GM21381 (cell line): ENCODE measurements around the gene DNAJC11.
"Not testable (repeated sequence)": the region's sequence is repeated elsewhere in the genome, so short reads cannot be mapped to it uniquely, and the experiment has no call there.

Source experiments
- ATAC-seq: cut with Tn5 transposase; IDR thresholded peaks from one replicate; pipeline ENCODE4 v1.9.1; 2021; ENCODE audit warnings: mild to moderate bottlenecking, moderate library complexity; ENCODE audit not compliant: unreplicated experiment

DNAJC11 gene

DNA sequence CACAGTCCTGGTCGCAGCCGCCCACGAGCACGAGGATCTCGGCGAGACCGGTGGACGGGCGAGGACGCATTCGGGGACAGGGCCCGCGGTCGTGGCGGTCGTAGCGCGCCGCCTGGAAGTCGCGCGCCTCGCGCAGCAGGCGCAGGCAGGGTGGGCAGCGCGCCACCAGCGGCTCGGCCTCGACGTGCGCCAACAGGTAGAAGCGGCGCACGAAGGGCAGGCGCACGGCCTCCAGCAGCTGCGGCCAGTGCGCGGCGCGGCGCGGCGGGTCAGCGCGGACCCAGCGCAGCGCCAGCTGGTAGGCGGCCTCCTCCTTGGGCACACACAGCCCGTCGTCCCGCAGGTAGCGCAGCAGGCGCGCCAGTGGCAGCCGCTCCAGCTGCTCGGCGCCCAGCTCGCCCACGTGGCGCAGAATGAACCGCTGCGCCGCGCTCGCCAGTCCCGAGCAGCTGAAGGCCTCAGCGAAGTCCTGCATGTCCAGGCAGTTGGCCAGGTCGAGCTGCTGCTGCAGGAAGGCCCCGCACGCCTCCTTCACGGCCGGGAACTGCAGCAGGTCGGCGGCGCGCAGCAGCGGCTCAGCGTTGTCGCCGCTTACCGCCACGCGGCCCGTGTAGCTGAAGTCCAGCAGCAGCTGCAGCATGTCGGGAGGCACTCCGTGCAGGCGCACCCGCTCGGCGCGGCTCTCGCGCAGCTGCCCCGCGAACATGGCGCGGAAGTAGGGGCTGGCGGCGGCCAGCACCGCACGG lies 99.5 kb downstream of the DNAJC11 start:
- ATAC-seq, result peak; percentile 29

DNA sequence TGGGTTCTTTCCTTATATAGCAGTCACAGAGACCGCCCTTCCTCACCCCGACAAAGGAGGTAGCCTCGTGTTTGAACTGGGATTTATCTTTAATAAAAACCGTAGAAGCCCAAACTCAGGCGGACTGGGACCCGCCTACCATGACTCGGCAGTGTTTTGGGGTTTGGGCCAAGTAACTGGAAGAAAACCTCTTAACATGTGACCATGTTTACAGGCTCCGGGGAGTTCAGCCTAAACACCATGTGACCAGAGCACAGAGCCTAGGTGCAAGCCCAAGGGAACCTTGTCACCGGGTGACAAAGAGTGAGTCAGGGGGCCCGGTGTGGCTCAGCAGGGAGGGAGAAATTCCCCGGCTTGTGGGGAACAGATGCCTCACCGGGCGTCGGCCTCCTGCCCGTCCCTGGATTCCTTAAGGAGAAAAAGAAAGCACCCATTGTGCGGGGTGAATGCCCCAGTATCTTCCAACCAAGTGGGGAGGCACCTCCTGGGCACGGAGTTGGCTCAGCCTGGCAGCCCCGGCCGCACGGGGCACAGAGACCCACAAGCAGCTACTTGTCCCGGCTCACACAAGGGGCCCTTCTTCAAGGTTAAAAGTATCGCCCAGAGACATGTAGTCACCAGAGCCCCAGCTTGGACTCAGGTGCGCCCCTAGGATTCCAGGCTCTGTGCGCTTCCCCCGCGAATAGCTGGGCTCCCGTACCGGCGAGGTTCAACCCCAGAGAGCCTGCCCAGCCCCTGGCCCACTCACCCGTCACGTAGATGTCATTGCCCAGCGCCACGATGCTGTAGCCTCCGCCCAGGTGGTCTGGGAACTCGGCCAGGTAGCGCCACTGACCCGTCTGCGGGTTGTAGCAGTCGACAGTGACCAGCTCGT lies 100.3 kb downstream of the DNAJC11 start:
- ATAC-seq, result no peak

GRCh38 chr1:6600410-6601048 lies 101.1 kb downstream of the DNAJC11 start:
- ATAC-seq, result no peak

GRCh38 chr1:6599991-6600390 lies 101.6 kb downstream of the DNAJC11 start:
- not testable (repeated sequence) for ATAC-seq

GRCh38 chr1:6599141-6599975 lies 102.3 kb downstream of the DNAJC11 start:
- ATAC-seq, result no peak

DNA sequence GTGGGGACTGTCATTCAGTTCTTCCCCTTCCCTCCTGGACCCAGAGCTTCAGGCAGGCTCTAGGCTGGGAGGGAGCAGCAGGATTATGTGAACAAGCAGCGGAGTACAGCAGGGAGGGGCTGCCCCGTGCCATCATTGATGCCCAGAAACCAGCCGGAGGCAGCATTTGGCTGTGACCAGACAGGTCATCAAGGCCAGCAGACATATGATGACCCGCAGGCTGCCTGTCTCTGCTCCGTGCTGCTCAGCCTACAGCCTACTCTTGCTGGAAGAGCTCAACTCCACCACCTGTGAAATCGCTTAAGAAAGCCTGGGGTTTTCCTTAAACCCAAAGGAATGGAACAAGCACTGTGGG lies 103.9 kb downstream of the DNAJC11 start:
- no peak for ATAC-seq

DNA sequence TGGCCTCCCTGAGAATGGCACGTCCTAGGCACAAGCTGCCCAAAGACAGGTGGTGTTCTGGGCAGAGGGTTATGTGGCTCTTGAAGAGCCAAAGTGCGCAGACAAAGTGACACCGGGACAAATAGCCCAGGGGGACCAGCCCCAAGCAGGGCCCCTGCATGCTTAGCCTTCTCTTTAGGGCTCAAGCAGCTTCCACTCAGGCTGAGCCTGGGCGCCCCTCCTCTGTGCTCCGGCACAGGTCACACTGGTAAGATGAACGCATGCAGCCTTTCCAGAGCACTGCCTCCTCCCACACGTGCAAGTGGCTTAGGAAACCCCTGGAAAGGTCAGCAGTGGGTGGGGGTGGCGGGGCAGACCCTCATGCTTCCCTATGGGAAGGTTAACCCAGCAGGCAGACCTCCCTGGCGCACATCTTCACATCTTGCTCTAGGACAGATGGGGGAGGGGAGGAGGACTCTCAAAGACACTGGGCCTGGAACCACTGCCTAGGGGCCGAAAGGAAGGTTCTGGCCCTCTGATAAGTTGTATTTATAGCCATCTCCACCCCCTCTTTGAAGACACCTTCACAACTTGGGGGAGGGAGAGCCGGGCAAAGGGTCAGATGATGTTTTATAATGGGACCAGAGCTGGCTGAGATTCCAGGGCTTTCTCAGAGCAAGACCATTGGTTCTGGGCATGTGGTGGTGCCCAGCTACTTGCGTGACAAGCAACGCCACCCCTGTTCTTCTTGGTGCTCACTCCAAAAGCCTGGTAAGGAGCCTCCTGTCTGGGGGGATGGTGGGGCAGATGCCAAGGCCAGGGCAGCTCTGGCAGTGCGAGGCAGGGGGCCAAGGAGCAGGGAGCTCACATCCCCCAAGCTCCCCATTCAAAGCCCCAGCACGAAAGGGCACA lies 104.5 kb downstream of the DNAJC11 start:
- no peak for ATAC-seq

- ATAC-seq, result no peak
Observed at GRCh38 chr1:6596351-6596750, 105.3 kb downstream of the DNAJC11 start.

GRCh38 chr1:6594977-6595740 lies 106.5 kb downstream of the DNAJC11 start:
- ATAC-seq, result no peak

DNA sequence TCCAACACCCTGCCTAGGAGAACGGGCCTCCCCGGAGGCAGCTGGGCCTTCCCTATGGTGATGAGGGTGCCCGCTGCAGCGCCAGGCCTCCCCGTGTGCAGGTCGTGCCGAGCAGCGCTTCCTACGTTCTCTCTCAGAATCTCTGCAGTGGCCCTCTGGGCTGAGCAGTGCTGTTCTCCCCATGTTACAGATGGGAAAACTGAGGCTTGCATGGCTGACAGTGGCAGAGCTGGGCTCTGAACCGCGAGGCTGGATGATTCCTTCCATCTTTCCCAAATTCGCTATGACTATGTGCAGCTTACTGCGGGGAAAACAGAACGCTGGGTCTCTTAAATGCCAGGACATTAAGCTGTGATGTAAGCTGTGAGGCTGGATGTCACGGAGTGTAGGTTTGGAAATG lies 107.8 kb downstream of the DNAJC11 start:
- ATAC-seq, result no peak

- no peak for ATAC-seq
Observed at GRCh38 chr1:6592865-6593593, 108.6 kb downstream of the DNAJC11 start.

DNA sequence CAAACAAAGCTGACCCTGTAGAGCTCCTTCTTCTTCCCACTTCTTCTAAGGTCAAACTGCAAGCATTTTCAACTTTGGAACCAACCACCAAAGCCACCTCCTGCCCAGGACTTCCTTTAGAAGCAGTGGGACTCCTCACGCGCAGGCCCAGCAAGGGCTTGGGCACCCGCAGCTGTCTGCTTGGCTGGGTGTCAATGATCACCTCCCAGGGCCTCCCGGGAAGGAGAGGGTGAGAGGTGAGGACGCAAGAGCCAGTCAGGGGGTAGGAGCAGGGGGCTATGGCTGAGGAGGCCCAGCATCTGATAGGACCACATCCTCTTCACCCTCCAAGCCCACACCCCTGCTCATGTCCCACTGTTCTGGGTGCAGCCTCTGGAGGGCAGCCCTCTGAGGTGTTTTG lies 109.2 kb downstream of the DNAJC11 start:
- ATAC-seq, result no peak

GRCh38 chr1:6591644-6592043 lies 110.0 kb downstream of the DNAJC11 start:
- no peak for ATAC-seq

- ATAC-seq, result no peak
Observed at GRCh38 chr1:6591222-6591621, 110.4 kb downstream of the DNAJC11 start.

- no peak for ATAC-seq
Observed at GRCh38 chr1:6590046-6590445, 111.6 kb downstream of the DNAJC11 start.

GRCh38 chr1:6588893-6589520 lies 112.6 kb downstream of the DNAJC11 start:
- ATAC-seq, result no peak

GRCh38 chr1:6588128-6588892 lies 113.3 kb downstream of the DNAJC11 start:
- no peak for ATAC-seq
